MG63 (cell line): ENCODE data around the gene DCAF11. TPM values are rescaled to one million over a fixed set of nuclear protein-coding genes. Genes with fewer than 3 reads are reported as not detected.

Source experiments
- DNase-seq: peaks from one replicate; pipeline ENCODE4 v3.0.0-alpha.2; 2020
- H3K27me3 ChIP-seq: fragments of 250-450 bp; sonication (Bioruptor Pico); 2 replicates; pipeline ENCODE4 v1.5.1; 2020; ENCODE audit warnings: mild to moderate bottlenecking, moderate library complexity
- H3K36me3 ChIP-seq: fragments of 250-450 bp; sonication (Bioruptor Pico); 2 replicates; pipeline ENCODE4 v1.5.1; 2020; ENCODE audit warnings: mild to moderate bottlenecking, moderate library complexity
- H3K4me3 ChIP-seq: fragments of 250-450 bp; sonication (Bioruptor Pico); 2 replicates; pipeline ENCODE4 v1.5.1; 2020; ENCODE audit warnings: mild to moderate bottlenecking, moderate library complexity
- H3K9me3 ChIP-seq: fragments of 250-450 bp; sonication (Bioruptor Pico); 2 replicates; pipeline ENCODE4 v1.5.1; 2020; ENCODE audit warnings: mild to moderate bottlenecking, moderate library complexity
- total RNA-seq: library from RNA; depleted of rRNA; stranded (reverse); fragments of >200 nt; shearing (Covaris generic); gene quantifications from 2 replicates; pipeline ENCODE4 v1.2.3, GENCODE V29; 2014; ENCODE audit warnings: low replicate concordance; rRNA removed

Gene DCAF11
- total RNA-seq, result 22.7 and 64.7 TPM in 2 replicates

DNA sequence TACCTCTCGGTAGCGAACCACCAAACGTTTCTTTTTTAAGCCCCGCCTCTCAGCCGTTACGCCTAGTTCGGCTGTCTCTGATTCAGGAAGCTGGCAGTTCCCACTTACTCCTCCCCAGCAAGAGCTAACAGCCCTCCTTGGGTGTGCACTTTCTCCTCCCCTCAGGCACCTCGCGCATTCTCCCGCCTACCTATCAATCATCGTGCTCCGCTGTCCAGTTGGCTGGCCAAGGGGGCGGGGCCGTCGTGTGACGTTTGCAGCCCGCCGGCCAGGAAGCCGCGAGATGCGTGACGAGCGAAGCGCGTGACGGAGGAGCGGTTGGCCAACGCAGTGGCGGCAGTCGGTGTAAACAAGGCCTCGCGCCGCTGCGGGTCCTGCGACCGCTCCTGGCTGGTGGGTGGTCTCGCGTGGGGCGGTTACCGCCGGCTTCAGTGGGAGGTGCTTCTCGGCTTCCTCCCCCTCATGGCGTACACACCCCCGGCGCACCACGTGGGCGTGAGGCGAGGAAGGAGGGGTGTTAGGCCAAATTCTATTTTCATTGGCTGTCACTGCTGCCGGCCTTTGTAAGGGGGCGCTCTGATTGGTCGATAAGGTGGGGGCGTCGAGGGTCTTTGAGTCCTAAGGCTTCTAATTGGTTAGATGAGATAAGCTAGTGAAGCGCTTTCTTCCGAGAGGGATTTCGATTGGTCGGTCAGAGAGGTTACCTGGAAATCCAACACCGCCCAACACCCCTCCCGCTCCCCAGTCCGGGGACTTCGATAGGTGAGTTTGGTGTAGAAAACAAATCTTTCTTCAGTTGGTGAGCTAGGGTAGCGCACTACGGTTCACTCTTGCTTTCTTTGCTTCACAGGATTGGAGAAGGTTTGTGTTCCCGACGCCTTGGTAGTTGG lies at the start of gene DCAF11, which contains the start of gene NRL:
Gene DCAF11, plus strand, starts transcription at position 246 of the 890 bp plus-strand sequence. CDS start 818 bp downstream, outside the sequence.
Gene NRL, minus strand, starts transcription at position 418 of the 890 bp plus-strand sequence. CDS start 32,101 bp downstream, outside the sequence.
- H3K36me3 ChIP-seq, result no peaks in the 10 kb centered on the region
- no peaks in the 10 kb centered on the region for H3K27me3 ChIP-seq
- H3K4me3 ChIP-seq, result peak within 1 kb of the TSS; percentile 63
- no peaks in the 10 kb centered on the region for H3K9me3 ChIP-seq
- DNase-seq, result peak; percentile 95

DNA sequence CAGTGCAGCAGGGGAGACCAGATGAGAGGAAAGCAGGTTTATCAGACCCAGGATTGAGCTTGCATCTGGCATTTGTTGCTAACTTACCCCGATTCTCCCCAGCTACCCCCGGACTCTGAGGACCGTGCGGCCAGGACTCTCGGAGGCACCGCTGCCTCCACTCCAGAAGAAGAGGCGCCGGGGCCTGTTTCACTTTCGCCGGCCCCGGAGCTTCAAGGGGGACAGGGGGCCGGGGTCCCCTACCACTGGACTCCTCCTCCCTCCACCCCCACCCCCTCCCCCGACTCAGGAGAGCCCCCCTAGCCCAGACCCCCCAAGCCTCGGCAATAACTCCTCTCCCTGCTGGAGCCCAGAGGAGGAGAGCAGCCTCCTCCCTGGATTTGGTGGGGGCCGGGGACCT lies 49.7 kb upstream of the DCAF11 start:
- H3K27me3 ChIP-seq, result no peaks in the 10 kb centered on the region
- H3K9me3 ChIP-seq, result no peaks in the 10 kb centered on the region
- DNase-seq, result no peak
- H3K4me3 ChIP-seq, result no peak overlapping the region
- H3K36me3 ChIP-seq, result no peaks in the 10 kb centered on the region

DNA sequence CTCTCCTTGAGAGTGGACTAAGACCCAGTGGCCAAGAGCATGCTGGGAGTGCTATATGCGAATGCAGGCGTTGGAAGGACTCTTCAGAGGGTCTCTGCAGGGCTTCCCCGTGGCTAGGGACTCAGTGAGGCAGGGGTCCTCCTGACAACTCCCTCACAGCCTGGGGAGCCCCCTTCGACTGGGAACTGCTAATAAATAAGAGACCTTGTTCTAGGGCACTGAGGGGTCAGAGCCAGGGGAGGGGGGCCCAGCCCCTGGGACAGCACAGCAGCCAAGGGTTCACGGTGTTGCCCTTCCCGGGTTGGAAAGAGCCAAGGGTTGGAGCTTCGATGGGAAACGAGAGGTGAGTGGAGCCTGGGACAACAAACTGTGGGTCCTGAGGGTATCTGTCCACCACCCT lies 49.2 kb upstream of the DCAF11 start:
- Histone ChIP-seq H3K4me3 (no peak overlapping the region), H3K9me3 (no peaks in the 10 kb centered on the region), H3K36me3 (no peaks in the 10 kb centered on the region), H3K27me3 (no peaks in the 10 kb centered on the region)
- DNase-seq, result no peak

DNA sequence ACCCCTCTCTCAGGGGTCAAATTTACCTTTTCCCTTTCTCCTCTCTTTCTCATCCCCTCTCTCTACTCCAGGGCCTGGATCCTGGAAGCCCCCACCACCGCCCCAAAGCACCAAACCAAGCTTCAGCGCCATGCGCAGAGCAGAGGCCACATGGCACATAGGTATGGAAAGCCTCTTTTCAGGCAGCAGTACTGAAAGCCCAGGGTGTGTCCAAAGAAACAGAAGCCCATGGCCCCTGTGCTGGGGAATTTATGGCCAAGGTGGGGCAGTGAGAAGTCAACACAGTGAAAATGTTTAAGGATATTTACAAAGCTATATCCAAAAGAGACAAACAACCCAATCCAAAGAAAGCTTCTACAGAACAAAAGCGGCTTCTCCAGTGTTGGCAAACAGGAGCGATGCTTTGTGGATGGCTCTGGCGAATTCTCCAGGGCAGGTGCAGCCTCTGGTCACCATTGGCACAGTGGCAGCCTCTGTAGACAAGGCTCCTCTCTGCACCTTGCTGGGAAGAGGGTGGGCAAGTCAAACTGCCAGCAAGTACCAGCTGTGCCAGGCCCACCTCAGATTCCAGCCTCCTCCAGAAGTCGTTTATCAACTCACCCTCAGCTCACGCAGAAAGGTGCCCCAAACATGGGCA lies 48.0 kb upstream of the DCAF11 start:
- no peaks in the 10 kb centered on the region for H3K9me3 ChIP-seq
- DNase-seq, result no peak
- H3K27me3 ChIP-seq, result no peaks in the 10 kb centered on the region
- H3K36me3 ChIP-seq, result no peaks in the 10 kb centered on the region
- no peak overlapping the region for H3K4me3 ChIP-seq

DNA sequence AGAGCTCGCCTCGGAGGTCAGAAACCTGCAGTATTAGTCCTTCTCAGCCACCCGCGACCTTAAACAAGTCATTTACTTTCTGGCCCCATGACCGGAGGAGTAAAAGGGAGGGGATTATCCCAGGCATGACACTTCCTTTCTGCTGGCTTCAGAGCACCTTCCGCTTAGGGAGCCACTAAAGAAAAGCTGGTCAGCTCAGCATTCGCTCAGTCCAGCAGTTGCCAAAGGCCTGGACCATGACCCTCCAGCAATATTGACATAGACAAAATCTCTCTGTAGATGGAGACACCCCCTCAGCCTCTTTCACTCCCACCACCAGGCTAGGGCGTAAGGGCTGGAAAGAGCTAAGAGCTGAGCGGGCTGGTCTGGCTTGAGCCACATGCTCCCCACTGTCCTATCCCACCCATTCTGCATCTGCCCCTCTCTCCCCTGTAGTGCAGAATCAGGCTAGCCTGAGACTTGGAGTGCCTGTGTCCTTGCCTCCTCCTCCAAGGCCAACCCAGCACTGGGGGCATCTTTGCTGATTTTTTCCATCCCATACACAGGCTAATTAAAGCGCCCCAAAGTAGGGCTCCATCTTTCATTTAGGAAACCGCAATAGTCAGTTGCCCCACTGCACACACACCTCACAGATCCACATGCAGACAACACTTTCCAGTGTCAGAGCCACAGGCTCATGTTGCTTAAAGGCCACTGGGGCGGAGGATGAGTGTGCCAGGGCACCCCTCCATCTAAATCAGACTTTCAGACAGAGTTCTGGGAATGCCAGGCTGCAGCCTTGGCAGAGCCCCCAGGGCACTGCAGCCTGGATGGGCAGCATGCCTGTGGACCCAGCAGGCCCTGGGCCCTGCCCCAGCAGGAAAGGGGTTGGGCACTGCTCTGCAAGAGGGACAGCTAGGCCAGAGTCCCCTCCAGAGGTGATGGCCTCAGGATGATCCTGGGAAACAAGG lies 47.2 kb upstream of the DCAF11 start:
- Histone ChIP-seq H3K4me3 (no peak overlapping the region), H3K27me3 (no peaks in the 10 kb centered on the region)
- no peak for DNase-seq

DNA sequence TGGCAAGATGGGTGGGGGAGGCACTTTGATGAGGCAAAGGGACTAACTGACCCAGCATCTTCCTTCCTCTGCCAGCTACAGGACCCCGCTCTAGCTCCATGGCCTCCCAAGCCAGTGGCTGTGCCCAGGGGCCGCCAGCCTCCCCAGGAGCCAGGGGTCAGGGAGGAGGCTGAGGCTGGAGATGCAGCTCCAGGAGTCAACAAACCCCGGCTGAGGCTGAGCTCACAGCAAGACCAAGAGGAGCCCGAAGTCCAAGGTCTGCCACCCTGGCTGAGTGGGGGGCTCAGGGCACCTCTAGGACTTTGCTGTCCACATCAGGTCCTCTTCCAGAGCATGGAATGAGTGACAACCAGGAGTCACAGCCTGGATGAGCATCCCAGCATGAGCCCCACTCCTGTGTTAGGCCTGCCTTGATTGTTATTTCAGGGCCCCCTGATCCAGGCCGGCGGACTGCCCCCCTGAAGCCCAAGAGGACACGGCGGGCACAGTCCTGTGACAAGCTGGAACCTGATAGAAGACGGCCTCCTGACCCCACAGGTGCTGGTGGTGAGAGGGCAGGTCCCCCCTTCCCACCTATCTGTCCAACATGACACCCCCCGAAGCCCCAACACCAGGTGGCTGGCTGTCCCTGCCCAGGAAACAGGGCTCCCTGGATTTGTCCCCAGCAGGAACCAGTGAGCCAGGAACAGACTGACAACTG lies 45.7 kb upstream of the DCAF11 start:
- no peaks in the 10 kb centered on the region for H3K36me3 ChIP-seq
- no peak overlapping the region for H3K4me3 ChIP-seq
- no peaks in the 10 kb centered on the region for H3K9me3 ChIP-seq
- no peak for DNase-seq
- H3K27me3 ChIP-seq, result no peaks in the 10 kb centered on the region

More for the DNA sequence above, 47.2 kb upstream of the DCAF11 start:
- Histone ChIP-seq H3K36me3 (no peaks in the 10 kb centered on the region), H3K9me3 (no peaks in the 10 kb centered on the region)

DNA sequence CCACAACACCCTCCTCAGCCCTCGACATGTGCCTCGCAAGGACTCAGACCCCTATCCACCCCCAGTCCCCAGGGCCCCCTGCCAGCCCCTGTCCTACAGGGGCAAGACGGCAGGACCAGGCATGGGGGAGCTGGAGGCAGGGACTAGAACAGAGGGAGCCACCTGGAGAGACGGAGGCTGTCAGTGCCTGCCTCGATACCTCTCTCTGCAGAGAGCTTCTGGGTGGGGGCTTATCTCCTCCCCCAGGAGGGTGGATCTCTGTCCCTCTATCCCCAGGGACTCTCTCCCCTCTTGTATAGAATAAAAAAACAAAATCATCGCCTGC lies 45.2 kb upstream of the DCAF11 start:
- Histone ChIP-seq H3K36me3 (no peaks in the 10 kb centered on the region), H3K27me3 (no peaks in the 10 kb centered on the region), H3K4me3 (no peak overlapping the region), H3K9me3 (no peaks in the 10 kb centered on the region)
- no peak for DNase-seq

DNA sequence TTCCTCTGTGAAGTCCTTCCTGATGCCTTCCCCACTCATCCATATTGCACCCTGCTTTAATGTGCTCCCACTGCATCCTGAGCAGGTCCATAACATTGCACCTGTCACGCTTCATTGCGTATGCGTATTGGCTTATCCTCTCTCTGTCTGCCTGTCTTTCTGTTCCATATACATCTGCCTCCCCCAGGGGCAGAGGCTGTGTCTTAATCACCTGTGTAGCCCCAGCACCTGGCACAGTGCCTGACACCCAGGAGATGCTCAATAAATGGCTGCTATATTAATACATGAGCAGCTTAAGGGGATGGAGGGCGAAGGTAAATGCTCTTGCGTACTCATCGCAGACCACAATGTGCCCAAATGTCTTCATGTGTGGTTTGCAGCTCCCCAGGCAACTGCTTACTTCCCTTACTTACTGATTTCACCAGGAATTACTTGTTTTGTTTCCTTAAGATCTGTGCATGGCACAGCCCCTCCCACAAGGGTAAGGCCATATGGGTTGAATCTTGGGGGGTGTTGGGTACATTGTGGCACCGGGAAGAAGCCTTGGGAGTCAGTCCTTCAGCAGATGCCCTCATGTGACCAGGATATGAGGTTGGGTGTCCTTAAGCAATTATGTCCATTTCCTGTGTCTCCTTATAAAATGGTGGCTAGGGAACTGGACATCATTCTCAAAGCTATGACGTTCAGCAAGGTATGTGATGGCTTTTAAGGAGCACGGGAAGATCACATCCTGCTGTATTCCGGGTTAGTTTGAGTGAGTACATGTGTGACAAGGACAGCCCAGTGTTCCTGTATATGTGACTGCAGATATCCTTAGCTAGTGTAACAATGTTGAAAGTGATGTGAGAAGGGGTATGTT lies 44.1 kb upstream of the DCAF11 start:
- no peak for DNase-seq
- Histone ChIP-seq H3K9me3 (no peaks in the 10 kb centered on the region), H3K4me3 (no peak overlapping the region), H3K27me3 (no peaks in the 10 kb centered on the region), H3K36me3 (no peaks in the 10 kb centered on the region)

DNA sequence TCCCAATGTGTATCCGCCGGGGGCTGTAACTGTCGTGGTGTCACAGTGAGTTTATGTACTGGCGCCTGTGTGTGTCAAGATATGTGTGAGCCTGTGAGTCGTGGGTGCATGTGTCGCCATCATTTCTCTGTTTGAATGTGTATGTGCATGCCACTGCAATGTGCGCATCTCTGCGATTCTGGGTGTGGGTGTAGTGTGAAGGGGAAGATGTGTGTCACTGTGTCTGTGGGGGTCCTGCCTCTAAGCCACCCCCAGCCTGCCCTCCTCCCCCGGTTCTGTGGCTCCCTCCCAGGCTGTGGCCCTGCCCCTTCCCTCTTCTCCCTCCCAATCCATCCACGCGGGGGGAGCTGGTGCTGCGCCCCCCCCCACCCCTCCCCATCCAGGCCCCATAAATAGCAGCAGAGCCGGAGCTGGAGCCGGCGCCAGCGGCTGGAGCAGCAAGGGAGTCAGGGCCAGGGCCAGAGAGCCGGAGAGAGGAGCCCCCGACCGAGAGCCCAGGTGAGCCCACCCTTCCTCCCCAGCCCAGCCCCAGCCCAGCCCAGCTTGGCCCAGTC lies 43.4 kb upstream of the DCAF11 start, which contains the start of gene CPNE6:
Gene CPNE6, plus strand, starts transcription at position 419 of the 554 bp plus-strand sequence. CDS start 1,375 bp downstream, outside the sequence.
- Histone ChIP-seq H3K36me3 (no peaks in the 10 kb centered on the region), H3K27me3 (no peaks in the 10 kb centered on the region), H3K9me3 (no peaks in the 10 kb centered on the region), H3K4me3 (no peak within 1 kb of the TSS)
- DNase-seq, result no peak

DNA sequence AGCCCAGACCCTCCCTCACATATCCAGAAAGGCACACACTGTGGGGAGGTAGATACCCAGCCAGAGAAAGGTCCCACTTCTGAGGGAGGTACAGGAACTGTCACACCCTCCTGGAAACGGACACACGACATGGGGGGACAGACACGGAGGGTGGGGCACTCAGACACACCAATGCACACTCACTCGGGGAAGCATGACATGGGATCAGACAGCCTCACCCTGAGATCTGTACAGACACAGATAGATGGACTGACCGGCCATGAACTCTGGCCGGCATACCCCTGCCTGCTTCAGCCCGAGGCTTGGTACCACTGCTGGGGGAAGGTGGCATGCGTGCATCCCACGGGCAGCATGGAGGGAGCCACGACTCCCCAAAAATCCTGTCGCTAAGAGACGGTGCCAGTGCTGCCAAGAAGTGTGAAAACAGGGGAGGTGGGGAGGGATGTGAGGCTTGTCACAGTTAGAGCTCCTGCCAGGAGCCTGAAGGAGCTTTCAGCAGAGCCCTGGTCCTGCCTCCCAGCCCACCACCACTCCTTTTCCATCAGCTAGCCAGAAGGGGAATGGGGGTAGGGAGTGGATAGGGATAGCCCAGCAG lies 42.6 kb upstream of the DCAF11 start:
- H3K36me3 ChIP-seq, result no peaks in the 10 kb centered on the region
- no peaks in the 10 kb centered on the region for H3K27me3 ChIP-seq
- H3K4me3 ChIP-seq, result no peak overlapping the region
- DNase-seq, result no peak
- H3K9me3 ChIP-seq, result no peaks in the 10 kb centered on the region

DNA sequence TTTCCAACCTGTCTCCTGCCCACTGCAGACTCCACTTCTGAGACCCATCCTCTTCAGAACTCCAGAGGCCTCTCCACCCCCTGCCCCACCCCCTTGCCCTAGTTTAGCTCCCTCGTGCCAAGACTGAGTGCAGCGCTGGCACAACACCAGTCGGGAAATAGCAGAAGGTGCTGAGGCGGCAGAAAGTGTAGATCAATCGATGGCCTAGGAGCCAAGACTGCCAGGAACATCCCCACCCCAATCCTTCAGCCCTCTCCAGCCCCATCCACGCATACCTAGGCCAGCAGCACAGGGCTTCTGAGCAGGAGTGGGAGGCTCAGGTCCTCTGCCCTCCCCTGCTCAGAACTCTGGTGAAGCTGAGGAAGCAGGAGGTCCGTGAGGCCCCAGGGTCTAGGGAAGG lies 42.1 kb upstream of the DCAF11 start:
- DNase-seq, result no peak
- Histone ChIP-seq H3K36me3 (no peaks in the 10 kb centered on the region), H3K4me3 (no peak overlapping the region), H3K9me3 (no peaks in the 10 kb centered on the region), H3K27me3 (no peaks in the 10 kb centered on the region)

DNA sequence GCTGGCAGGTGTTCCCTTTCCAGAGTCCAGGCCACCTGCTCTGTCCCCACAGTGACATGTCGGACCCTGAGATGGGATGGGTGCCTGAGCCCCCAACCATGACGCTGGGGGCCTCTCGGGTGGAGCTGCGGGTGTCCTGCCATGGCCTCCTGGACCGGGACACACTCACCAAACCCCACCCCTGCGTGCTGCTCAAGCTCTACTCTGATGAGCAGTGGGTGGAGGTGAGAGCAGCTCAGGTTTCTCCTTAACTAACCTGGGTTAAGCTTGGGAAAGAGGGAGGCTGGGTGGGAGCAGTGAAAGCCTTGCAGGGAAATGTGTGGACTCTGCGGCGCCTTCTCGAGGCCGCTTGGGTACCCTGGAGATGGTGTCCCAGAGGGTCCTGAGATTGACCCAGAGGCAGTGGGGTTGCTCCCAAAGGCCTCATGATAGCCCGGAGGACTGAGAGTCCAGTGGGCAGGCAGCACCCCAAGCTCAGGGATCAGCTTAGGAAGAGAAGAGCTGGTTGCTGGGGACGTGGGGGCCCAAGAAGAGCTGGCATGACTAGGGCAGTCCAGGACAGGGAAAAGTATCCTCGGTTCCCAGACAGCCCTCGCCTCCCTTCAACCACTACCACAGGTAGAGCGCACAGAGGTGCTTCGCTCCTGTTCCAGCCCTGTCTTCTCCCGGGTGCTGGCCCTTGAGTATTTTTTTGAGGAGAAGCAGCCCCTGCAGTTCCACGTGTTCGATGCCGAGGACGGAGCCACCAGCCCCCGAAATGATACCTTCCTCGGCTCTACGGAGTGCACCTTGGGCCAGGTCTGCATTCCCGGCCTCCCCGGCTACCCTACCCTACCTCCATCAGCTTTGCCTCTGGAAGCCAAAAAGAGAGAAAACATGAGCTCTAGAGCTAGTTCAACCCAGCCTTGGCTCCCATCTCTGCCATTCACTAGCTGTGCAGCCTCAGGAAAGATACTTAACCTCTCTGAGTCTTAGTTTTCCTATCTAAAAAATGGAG lies 41.4 kb upstream of the DCAF11 start:
- no peak for DNase-seq
- Histone ChIP-seq H3K27me3 (no peaks in the 10 kb centered on the region), H3K4me3 (no peak overlapping the region)

DNA sequence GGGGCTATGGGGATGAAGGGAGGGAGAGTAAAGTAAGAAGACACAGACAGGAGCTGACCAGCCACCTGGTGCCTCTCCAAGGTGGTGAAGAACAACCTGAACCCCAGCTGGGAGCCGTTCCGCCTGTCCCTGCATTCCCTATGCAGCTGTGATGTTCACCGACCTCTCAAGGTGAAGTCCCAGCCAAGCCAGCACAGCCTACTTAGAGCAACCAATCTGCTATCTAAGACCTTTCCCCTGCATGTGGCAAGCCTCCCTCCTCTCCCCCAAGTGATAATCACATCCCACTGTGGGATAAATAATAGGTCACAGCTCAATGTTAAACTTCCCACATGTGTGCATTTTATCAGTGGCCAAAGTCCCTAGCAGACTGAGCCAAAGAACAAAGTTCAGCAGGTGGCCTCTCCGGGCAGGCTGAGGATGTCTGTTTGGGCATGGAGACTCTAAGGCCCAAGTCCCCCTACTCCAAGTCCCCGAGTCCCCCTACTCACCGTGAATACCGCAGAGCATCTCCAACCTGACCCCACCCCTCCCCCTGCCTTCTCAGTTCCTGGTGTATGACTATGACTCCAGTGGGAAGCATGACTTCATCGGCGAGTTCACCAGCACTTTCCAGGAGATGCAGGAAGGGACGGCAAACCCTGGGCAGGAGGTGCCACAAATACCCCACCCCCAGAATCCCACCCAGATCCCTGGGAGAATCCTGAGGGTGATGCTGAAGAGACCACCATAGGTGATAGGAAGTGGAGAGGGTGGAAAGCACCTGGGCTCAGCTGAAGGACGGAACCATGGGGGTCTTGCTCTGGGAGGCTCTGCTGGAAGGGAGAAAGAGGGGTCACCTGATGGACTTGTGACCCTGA lies 39.7 kb upstream of the DCAF11 start:
- no peak overlapping the region for H3K4me3 ChIP-seq
- no peaks in the 10 kb centered on the region for H3K36me3 ChIP-seq
- no peaks in the 10 kb centered on the region for H3K27me3 ChIP-seq
- H3K9me3 ChIP-seq, result no peaks in the 10 kb centered on the region
- DNase-seq, result no peak

More for the DNA sequence above, 41.4 kb upstream of the DCAF11 start:
- no peaks in the 10 kb centered on the region for H3K9me3 ChIP-seq
- H3K36me3 ChIP-seq, result no peaks in the 10 kb centered on the region
